CD4-positive, alpha-beta T cell treated with Interleukin-4 for 4 hours (primary cell): ENCODE measurements around the gene AUTS2.

ENCODE experiments used
- DNase-seq: peaks from one replicate; pipeline ENCODE4 v3.0.0-alpha.2; 2020

The AUTS2 gene

GRCh38 chr7:70459546-70459945 lies 861.3 kb downstream of the AUTS2 start:
- DNase-seq: no peak

DNA sequence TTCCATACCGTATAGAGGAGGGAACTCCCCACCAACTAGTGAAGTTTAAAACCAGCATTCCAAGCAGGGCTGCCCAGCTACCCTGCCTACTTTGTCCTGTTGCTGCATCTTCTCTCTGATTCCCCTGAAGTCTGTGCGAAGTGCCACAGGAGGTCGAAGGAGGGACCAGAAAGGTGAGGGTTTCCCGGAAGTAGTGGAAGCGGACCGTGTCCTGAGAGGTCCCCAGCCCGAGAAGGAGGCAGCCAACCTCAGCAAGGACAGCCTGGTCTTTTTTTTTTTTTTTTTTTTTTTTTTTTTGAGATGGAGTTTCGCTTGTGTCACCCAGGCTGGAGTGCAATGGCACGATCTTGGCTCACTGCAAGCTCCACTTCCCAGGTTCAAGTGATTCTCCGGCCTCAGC lies 861.8 kb downstream of the AUTS2 start:
- no peak for DNase-seq

GRCh38 chr7:70460562-70460961 lies 862.3 kb downstream of the AUTS2 start:
- no peak for DNase-seq

DNA sequence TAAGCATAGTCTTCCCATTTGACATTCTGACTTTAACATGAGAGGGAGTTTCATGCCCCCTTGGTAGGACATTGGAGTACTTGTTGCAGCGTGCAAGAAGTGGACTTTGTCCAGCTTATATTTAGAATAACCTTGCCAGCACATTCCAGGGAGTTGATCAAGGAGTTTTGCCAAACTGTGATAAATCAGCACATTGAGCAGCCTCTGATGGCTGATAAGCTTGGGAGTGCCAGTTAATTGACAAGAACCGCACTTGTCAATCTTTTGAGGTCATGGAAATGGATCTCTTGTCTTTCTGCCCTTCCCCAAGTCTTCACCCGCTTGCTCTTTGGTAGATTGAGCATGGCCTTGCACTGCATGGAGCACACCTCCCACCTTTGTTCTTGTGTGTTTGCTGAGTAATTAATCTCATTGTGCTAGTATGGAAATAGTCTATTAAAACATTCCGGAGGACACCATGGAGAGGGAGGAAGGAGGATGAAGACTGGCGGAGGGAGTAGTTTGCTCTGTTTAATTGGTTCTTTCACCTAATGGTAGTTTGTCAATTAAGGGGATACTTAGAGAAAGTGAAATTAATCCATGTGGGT lies 865.2 kb downstream of the AUTS2 start:
- DNase-seq: no peak

DNA sequence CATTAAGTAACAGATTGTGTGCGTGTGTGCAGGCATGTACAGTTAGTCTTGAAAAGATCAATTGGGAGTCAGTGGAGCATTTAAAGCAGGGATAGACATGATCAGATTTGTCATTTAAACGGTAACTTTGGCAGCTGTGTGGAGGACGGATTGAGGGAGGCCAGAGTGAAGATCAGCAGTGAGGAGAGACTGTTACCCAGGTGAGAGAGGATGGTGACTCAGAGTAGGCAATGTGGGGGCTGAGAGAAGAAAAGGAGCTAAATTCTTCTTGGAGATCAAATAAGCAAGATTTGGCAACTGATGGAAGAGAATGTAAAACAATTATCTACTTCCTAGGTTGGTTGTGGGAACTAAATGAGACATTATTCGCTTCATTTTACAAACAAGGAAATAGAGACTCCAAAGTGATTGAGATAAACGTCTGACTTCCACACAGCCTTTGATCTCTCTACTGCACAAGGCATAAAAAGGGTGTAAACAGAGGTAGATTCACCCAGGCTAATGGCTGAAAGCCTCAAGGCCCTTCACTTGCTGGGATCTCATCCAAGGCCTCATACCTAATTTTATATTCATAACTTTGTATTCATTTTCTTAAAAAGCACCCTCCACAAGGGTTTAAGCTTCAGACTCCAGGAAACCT lies 868.6 kb downstream of the AUTS2 start:
- no peak for DNase-seq

- DNase-seq: no peak
Observed at GRCh38 chr7:70470746-70471145, 872.5 kb downstream of the AUTS2 start.

DNA sequence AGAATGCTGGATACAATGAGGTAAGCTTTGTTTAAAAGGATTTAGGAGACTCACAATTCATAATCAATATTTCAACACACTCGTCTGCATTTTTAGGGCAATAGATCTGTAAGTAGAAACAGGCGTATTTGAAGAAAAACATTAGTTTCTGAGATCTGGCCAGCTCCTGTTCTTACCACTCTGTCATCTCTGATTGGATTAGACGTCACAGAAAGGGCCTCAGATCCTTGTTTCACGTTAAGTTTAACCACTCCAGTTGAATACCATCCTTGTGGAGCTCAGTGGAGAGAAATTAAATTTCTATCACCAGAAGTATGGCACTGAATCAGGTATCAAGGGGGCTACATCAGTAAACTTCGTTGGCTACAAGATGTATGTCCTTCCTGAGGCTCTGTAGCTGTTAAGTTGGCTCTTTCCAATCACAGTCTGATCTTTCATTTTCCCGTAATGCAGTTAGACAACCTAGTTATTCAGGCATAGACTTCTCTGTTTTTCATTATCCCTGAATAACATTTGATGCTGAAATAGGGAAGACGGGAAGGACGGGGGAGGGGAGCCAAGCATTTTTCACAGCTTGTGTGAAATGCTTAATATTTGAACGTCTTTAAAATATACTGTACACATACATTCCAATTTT lies 874.4 kb downstream of the AUTS2 start:
- no peak for DNase-seq

GRCh38 chr7:70474639-70475234 lies 876.5 kb downstream of the AUTS2 start:
- DNase-seq: no peak

- DNase-seq: no peak
Observed at GRCh38 chr7:70477036-70478010, 879.0 kb downstream of the AUTS2 start.

DNA sequence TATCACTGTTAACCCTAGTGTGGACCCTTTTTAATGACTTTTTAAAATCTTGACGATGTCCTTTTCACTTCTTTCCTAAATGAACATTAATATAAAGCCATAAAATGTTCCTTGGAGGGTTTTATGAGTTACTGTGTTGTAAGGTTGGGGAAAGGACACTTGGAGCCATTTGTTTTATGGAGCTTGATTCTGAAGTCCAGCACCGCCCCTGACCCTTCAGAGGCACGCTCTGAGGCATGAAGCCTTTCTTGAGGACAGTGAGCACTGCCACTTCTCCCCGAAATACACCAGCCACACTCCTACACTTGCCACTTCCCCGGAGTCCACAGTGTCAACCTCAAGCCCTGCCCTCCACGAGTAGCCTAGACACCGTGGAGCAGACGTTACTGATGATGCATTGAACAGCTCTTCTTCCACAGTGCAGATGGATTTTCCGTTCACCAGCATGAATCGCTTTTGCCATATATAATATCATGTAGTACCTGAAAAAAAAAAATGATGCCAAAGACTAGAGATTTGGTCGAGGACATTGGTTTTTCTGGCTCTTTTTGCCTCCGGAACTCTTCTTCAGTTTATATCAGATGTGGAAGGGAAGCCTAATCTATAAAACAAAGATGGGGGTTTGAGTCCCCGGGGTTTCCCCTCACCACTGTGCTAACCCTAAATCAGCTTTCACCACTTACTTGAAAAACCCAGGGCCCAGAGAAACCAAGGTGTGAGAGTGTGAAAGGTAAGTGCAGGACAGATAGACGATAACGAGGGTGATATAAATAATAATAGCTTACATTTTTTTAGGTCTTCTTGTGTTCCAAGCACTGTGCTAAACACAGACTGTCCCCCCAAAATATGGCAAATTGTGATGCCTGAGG lies 881.1 kb downstream of the AUTS2 start:
- DNase-seq: no peak

GRCh38 chr7:70480927-70481569 lies 882.8 kb downstream of the AUTS2 start:
- no peak for DNase-seq

DNA sequence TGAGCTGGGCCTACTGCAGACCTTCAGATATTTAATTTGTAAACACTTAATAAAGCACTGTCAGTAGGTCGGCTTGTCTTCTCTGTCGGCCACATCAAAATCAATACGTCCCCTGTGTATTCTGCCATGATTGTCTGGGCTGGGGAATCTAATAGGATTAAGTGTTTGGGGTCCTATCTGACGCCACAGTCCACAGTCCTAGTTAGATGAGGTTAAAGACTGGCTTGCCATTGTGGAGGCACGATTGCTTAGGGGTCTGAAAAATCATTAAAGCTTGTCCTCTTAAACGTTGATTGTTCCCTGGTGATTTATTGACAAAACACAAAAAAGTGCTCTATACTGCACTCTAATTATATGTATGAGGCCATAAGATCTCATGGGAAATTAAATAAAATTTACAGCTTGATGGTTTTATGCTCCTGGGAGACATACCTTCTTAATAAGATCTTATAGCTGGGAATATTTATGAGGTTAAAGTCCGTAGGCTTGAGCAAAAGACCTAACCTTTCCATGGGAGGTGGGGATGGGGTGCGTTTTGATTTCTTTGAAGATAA lies 883.4 kb downstream of the AUTS2 start:
- DNase-seq: no peak

DNA sequence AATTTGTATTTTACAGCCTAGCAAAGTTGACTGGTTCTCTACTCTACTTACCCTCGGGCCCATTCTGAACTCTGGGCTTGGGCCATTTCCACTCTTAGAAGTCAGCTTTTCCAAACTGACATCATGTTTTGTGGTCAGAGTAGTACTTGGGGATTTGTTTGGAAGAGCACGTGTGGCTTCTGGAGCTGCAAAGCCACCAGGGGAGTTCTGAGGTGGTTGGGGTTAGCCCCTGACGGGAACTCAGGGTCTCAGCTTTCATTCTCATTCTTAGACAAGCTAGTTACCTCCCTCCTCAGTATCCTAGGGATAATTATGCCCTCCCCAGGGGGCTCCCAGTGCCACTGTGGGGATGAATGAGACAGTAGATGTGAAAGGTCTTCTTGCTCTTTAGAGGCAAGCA lies 886.0 kb downstream of the AUTS2 start:
- no peak for DNase-seq

GRCh38 chr7:70486977-70487376 lies 888.7 kb downstream of the AUTS2 start:
- no peak for DNase-seq

GRCh38 chr7:70487428-70487827 lies 889.2 kb downstream of the AUTS2 start:
- no peak for DNase-seq

- no peak for DNase-seq
Observed at GRCh38 chr7:70487886-70488285, 889.6 kb downstream of the AUTS2 start.

DNA sequence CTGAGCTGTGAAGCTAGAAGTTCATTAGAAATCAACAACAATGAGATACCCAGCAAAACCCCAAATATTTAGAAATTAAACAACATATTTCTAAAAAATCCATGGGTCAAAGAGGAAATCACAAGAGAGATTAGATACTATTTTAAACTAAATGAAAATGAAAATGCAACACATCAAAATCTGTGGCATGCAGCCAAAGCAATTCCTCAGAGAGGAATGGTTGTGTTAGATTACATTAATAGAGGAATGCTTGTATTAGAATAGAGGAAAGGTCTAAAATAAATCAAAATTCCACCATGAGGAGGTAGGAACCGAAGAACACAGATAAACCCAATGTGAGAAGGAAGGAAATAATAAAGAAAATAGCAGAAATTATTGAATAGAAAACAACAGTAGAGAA lies 891.5 kb downstream of the AUTS2 start:
- no peak for DNase-seq

- no peak for DNase-seq
Observed at GRCh38 chr7:70492625-70493024, 894.4 kb downstream of the AUTS2 start.

- no peak for DNase-seq
Observed at GRCh38 chr7:70494225-70495032, 896.2 kb downstream of the AUTS2 start.

DNA sequence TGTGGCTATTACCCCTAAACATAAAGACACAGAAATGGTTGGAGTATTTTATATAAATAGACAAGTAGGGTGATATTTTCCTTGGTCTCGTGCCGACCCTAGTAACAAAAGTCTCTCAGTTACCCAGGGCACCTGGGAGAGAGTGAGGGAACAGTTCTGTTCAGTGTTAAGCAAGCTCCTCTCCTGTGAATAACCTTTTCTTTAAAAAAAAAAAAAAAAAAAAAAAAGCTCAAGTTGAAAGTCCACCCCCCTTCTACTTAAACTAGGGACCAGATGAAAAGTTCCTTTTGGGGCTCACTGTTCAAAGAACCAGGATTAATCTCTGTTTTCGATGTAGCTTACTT lies 896.7 kb downstream of the AUTS2 start:
- no peak for DNase-seq
